ENCODE data around the gene LBH.

DNA sequence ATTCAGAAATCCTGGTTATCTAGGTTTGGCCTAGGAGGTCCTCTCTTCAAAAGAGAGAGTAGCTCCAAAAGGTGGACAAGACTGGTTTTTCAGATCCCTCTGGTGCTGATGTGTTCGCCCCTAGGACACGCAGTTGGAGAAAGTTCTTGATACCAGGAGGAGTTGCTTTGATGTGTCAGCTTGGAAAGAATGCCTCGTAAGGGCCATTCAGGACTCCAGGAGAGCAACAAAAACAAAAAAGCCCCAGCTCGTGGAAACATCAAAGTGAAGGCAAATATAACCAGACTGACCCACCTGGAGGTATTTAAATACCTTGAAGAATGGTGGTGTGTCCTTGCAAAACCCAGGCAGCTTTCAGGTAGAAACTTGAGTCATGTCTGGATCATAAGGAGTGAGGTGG is 12.5 kb upstream of the LBH start:
- TF ChIP-seq, protein P1, sequence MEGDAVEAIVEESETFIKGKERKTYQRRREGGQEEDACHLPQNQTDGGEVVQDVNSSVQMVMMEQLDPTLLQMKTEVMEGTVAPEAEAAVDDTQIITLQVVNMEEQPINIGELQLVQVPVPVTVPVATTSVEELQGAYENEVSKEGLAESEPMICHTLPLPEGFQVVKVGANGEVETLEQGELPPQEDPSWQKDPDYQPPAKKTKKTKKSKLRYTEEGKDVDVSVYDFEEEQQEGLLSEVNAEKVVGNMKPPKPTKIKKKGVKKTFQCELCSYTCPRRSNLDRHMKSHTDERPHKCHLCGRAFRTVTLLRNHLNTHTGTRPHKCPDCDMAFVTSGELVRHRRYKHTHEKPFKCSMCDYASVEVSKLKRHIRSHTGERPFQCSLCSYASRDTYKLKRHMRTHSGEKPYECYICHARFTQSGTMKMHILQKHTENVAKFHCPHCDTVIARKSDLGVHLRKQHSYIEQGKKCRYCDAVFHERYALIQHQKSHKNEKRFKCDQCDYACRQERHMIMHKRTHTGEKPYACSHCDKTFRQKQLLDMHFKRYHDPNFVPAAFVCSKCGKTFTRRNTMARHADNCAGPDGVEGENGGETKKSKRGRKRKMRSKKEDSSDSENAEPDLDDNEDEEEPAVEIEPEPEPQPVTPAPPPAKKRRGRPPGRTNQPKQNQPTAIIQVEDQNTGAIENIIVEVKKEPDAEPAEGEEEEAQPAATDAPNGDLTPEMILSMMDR (IDR thresholded peaks at IDR 0.05 in 8 of 11, conservative IDR thresholded peaks at IDR 0.05 in 3 of 11), result no peak
- no peak for TF ChIP-seq POLR2AphosphoS5 (IDR thresholded peaks at IDR 0.05)
